ENCODE data around the gene CDKN1C.

Gene CDKN1C

GRCh38 chr11:2917842-2918490 lies 32.4 kb upstream of the CDKN1C start:
- Histone ChIP-seq H3K9me3 (ENCODE audit: control insufficient read depth, insufficient read depth, low read depth, low read length) (no peaks in the 10 kb centered on the region), H3K27ac (ENCODE audit: extremely low read depth, low read depth, low read length) (no peak overlapping the region), H3K4me1 (ENCODE audit: control insufficient read depth, insufficient read depth, low read length) (no peaks in the 10 kb centered on the region), H3K36me3 (ENCODE audit: control insufficient read depth in 2 of 2, insufficient read depth in 1 of 2, low read length in 2 of 2) (no peaks in the 10 kb centered on the region), H3K4me3 (ENCODE audit: low read depth, low read length) (no peak overlapping the region)
- ChIA-PET CTCF (interaction anchor here (0.6 to 1.5 kb wide), 3 partner anchors 12 to 27 kb away, joined by 3 to 6 read pairs (median 4); no protein-coding TSS in a partner anchor), POLR2A (interaction anchor here (2.9 kb wide), 1 partner anchor 11 kb away, joined by 11 read pairs; the partner anchor contains the start of gene PHLDA2)
- TF ChIP-seq ZNF670 (tag by site-specific recombination; IDR thresholded peaks at IDR 0.05; ENCODE audit: low read depth), result no peak
- no peak for TF ChIP-seq ZNF776 (tag by site-specific recombination; IDR thresholded peaks at IDR 0.05; ENCODE audit: borderline replicate concordance)
- no peak for TF ChIP-seq KLF7 (tag by site-specific recombination; IDR thresholded peaks at IDR 0.05; ENCODE audit: borderline replicate concordance)
- TF ChIP-seq SP3 (tag by site-specific recombination; IDR thresholded peaks at IDR 0.05), result no peak
- TF ChIP-seq ZBTB21 (tag by site-specific recombination; IDR thresholded peaks at IDR 0.05), result no peak
- no peak for TF ChIP-seq ZNF423 (tag by site-specific recombination; IDR thresholded peaks at IDR 0.05)
- TF ChIP-seq ZNF184 (tag by site-specific recombination; IDR thresholded peaks at IDR 0.05), result no peak
- TF ChIP-seq ZNF837 (tag by site-specific recombination; IDR thresholded peaks at IDR 0.05), result no peak
- TF ChIP-seq PRDM10 (tag by site-specific recombination; IDR thresholded peaks at IDR 0.05), result no peak
- no peak for TF ChIP-seq ZNF433 (tag by site-specific recombination; IDR thresholded peaks at IDR 0.05; ENCODE audit: low read depth)
- no peak for TF ChIP-seq ZBTB26 (tag by site-specific recombination; optimal IDR thresholded peaks at IDR 0.05)
- TF ChIP-seq ZNF76 (tag by site-specific recombination; IDR thresholded peaks at IDR 0.05; ENCODE audit: borderline replicate concordance, low read depth), result no peak
- TF ChIP-seq ZNF521 (tag by site-specific recombination; IDR thresholded peaks at IDR 0.05), result no peak
- no peak for TF ChIP-seq ZNF155 (tag by site-specific recombination; IDR thresholded peaks at IDR 0.05)
- no peak for TF ChIP-seq ZNF548 (tag by site-specific recombination; IDR thresholded peaks at IDR 0.05)
- no peak for TF ChIP-seq ZNF18 (tag by site-specific recombination; IDR thresholded peaks at IDR 0.05)

- Histone ChIP-seq H3K27ac (ENCODE audit: extremely low read depth, low read depth, low read length) (no peak overlapping the region), H3K4me3 (ENCODE audit: low read depth, low read length) (no peak overlapping the region), H3K36me3 (ENCODE audit: control insufficient read depth in 2 of 2, insufficient read depth in 1 of 2, low read length in 2 of 2) (no peaks in the 10 kb centered on the region), H3K4me1 (ENCODE audit: control insufficient read depth, insufficient read depth, low read length) (no peaks in the 10 kb centered on the region), H3K9me3 (ENCODE audit: control insufficient read depth, insufficient read depth, low read depth, low read length) (no peaks in the 10 kb centered on the region)
- ChIA-PET POLR2A (interaction anchor here (2.9 kb wide), 1 partner anchor 12 kb away, joined by 11 read pairs; the partner anchor contains the start of gene PHLDA2), CTCF (interaction anchor here (0.5 to 1.6 kb wide), 2 partner anchors 13 to 130 kb away, joined by 3 to 7 read pairs; no protein-coding TSS in a partner anchor)
- TF ChIP-seq ZSCAN18 (tag by site-specific recombination; IDR thresholded peaks at IDR 0.05) (no peak), GLIS1 (tag by site-specific recombination; IDR thresholded peaks at IDR 0.05) (no peak), ZNF704 (tag by site-specific recombination; IDR thresholded peaks at IDR 0.05) (no peak), ZNF132 (tag by site-specific recombination; IDR thresholded peaks at IDR 0.05; ENCODE audit: borderline replicate concordance) (no peak), ZFHX2 (tag by site-specific recombination; conservative IDR thresholded peaks at IDR 0.05) (no peak), ZFP69B (tag by site-specific recombination; IDR thresholded peaks at IDR 0.05) (no peak)
These were observed 31.5 kb upstream of the CDKN1C start for GRCh38 chr11:2916892-2917645.
